Stimulated activated CD4-positive, alpha-beta T cell treated with anti-CD3 and anti-CD28 coated beads, Interleukin-4, amount 100 ng/mL, for 4 hours (primary cell): ENCODE results near the gene RSPH10B2.
"Not testable (repeated sequence)": the region's sequence is repeated elsewhere in the genome, so short reads cannot be mapped to it uniquely, and the experiment has no call there.

Source experiments
- DNase-seq, 2 experiments: peaks; one replicate each; pipeline ENCODE4 v3.0.0-alpha.2; 2020

RSPH10B2 gene

DNA sequence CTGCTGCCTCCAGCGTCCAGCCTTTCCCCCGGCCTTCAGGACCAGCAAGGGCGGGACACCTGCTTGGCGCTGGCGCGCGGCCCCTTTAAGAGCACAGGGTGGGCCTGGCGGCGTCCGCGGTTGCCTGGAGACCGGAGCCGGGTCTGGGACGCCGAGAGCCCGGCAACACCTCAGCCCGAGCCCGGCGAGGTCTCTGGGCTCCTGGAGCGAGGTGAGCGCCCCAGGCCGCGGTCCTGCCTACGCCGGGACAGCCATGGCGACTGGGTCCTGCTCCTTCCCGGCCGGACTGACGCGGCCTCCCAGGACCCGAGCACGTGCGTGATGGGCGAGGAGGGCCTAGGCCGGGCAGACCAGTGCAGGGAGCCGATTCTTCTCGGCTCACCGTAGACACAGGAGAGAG, at the start of gene RSPH10B2:
RSPH10B2 (plus strand) TSS at position 140 of the 400 bp plus-strand sequence. CDS start 3,575 bp downstream, outside the sequence.
- DNase-seq: not testable (repeated sequence)

DNA sequence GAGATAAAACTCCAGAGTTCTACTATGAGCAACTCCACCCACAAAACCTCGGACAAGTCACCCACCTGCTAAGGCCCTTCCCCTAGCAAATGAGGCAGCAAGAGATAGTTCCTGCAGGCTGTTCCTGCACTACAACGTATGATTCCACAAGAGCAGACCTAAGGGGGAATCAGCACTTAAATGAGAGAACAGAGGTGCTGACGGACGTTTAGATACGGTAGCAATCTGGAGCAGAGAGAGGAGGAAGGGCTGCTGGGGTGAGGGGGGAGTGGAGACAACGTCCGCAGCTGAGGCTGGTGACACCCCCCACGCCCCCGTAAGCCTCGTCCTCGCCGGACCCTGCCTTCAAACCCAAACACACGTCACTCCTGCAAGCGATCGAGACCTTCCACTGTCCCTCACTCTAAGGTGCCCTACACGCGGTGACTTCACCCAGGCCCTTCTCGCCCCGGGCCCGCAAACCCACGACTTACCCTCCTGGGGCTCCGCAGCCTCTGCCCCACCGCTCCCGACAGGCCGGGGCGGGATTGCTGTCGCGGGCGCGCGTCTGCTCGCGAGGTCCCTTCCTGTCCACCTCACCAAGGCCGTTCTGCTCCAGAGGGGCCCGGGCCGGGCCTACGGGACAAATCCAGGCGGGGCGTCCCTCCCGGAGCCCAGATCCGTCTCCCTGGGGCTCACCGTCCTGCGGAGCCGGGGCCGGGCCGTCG, 47.8 kb upstream of the RSPH10B2 start:
- peak; percentile 3 to 10 for DNase-seq

DNA sequence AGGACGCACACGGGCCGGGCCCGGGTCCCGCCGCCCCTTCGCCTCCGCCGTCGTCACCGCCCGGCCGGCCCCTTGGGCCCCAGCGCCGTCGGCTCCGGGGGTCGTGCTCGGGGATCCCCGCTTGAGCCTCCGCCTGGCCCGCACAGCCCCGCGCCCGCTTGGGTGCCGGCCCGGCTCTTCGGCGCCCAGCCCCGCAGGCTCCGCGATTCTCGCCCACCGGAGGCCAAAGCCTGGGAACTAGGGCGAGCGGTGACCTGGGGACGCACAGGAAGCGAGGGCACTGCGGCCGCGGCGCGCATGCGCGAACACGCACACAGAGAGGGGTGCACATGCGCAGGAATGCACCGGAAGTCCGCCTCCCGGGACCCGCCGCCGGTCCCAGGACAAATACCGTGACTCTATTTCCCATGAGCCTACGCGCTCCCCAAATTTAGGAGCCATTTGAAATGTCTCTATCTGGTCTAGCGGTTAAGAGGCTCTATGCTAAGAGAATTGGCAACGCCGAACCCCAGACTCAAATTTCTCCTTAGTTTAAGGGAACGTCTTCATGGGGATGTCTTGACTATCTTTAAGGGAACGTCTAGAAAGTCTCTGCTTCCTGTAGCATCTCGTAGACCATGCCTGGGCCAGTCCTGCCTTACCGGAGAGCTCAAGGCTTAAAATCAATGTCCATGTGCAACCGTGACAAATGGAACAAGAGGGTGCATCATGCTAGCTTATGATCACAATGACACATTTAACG, 47.1 kb upstream of the RSPH10B2 start, which contains the start of gene ZNF12:
ZNF12 (minus strand) TSS at position 282 of the 742 bp plus-strand sequence. CDS start 1,774 bp downstream, outside the sequence.
- DNase-seq: peak; percentile 93 to 95

DNA sequence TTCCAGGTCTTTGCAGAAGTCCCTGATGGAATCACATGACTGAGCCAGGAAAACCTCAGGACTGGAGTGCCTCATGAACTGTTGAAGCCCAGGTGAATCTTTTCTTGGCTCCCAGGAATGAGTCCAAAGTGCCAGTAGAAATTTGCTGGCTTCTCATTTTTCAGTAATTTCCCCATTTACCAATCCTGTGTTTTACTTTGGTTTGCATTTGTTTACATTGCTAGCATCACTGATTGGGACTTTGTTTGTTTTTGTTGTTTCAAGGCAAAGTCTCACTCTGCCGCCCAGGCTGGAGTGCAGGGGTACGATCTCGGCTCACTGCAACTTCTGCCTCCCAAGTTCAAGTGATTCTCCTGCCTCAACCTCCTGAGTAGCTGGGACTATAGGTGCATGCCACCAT, 45.6 kb upstream of the RSPH10B2 start:
- no peak for DNase-seq

DNA sequence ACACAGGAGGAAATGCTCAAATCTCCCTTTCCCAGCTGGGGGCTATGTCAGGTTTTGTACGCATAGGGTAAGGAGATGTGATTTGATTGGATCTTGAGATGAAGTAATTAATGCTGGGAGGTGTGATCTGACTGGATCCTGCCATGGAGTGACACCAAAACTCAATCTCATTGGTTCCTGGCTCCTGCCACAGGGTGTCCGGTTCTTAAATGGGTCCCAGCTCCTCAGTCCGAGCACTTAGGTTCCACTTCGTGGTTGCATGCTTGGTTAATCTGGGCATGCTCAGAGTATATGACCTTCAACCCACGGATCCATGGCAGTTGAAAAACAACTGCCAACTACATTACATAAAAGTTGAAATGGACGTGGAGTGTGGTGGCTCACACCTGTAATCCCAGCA, 44.1 kb upstream of the RSPH10B2 start:
- DNase-seq: no peak

DNA sequence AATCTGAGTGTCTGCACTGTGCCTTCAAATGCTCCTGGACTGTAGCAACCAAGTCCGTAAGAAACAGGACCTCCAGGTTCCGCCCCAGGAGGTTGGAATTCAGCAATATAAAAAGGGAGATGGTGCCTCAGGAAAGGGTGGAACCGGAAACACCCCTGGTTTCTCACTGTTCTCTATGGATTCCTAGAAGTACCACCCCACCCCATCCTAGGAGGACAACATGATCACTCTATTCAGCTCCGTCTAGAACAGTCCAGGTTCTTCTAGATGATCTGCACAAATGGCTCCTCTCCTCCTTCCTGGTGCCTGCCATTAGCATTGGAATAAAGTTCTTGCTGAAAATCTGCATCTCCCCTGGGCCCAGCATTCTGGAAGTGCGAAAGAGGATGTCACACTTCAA, 39.5 kb upstream of the RSPH10B2 start:
- no peak for DNase-seq

DNA sequence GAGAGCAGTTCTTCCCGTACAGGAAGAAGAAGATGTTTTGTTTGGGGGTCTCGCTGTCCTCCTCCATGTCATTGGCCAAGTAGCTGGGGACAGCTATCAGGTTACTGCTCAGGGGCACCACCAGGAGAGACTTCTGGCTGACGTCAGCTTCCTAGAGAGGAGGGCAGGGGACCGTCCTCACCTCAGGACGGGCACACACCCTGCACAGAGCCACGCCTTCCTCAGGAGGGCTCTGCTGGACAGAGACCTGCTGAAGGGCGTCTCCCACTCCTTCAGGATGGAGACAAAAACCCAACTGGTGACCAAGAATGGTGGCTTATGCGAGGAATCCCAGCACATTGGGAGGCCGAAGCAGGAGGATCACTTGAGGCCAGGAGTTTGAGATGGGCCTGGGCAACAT, 38.0 kb upstream of the RSPH10B2 start:
- DNase-seq: not testable (repeated sequence)

DNA sequence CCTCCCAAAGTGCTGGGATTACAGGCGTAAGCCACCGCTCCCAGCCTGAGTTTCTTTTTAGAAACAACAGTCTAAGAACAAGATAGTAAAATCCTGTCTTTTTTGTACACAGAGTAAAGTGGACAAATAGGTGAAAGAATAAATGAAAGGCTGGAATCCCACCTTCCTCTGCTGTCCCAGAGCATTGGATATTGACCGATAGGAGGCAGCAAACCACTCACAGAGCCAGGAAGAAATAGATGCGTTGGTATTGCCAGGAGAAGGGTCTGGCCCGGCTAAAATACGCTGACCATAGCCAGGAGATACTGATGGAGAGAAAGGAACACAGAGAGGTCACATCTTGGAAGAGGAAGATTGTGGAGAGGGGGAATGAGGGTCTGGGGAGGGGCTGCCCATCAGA, 35.8 kb upstream of the RSPH10B2 start:
- DNase-seq: no peak

DNA sequence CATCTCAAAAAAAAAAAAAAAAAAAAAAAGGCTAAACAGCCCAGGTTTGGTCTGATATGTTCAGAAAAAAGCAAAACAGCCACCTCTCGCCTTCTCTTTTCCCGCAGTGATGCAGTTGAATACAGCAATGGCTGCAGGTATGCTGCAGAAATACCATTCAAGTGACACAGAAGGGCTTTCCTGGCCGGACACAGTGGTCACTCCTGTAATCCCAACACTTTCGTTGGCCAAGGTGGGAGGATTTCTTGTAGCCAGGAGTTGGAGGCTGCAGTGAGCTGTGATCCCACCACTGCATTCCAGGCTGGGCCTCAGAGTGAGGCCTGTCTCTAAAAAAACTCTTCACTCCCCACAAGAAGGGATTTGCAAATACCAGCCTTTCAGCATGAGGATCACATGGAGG, 29.6 kb upstream of the RSPH10B2 start:
- DNase-seq: not testable (repeated sequence)

DNA sequence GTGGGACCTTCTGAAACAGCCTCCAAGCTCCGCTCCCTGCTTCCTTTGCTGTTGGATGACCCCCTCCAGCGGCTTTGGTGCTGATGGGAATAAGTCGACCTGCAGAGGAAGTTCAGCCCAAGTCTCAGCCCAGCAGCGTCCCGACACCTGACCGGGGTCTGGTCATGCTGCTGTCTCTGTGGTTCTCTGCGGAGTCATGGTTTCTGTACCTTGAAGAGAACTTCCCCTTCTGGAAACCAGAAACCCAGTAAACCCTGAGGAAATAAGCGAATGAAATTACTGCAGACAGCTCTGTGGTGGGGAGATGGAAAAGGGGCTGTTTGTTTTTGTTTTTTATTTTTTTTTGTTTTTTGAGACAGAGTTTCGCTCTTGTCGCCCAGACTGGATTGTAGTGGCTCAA, 28.9 kb upstream of the RSPH10B2 start:
- no peak for DNase-seq

DNA sequence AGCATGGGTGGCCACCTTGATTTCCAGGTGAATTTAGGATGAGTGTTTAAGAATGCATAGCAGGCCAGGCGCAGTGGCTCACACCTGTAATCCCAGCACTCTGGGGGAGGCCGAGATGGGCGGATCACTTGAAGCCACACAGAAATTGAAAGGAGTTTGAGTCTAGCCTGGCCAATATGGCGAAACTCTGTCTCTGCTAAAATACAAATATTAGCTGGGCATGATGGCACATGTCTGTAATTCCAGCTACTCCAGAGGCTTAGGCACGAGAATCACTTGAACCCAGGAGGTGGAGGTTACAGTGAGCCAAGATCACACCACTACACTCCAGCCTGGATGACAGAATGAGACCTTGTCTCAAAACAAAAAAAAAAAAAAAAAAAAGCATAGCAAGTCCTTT, 27.6 kb upstream of the RSPH10B2 start:
- DNase-seq: not testable (repeated sequence)

DNA sequence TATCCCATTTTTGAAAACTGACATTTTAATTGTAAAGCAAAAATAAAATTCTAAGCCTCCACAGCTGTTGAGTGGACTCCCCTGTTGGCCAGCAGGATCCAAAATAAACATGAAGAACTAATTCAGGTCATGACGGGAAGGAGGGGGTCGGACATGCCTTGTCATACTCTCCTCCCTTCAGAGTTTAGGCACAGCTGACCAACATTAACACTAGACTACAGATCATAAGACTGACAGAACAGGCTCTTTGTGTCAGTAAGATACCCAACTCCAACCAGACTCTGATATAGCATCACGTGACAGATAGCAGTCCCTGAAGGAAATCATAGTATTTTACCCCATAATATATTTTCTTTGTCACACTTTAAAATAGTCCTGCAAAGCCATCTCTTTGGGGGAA, 26.2 kb upstream of the RSPH10B2 start:
- DNase-seq: no peak

DNA sequence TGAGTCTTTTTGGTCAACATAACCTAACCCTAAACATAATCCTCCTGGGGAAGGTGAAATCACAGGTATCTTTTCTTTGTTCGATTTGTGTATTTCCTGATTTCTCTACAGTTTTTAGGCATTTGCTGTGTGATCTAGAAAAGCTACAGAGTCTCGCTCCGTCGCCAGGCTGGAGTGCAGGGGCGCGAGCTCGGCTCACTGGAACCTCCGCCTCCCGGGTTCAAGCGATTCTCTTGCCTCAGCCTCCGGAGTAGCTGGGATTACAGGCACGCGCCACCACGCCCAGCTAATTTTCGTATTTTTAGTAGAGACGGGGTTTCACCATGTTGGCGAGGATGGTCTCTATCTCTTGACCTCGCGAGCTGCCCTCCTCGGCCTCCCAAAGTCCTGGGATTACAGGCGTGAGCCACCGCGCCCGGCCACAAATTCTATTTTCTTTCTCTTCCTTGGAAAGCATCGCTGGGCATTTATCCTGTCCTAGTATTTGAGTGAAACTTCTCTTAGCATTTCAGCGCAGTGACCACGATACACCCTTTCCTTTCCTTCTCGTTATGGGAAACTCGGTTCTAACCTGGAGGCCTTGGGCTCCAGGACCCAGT, 24.9 kb upstream of the RSPH10B2 start:
- DNase-seq: not testable (repeated sequence)

DNA sequence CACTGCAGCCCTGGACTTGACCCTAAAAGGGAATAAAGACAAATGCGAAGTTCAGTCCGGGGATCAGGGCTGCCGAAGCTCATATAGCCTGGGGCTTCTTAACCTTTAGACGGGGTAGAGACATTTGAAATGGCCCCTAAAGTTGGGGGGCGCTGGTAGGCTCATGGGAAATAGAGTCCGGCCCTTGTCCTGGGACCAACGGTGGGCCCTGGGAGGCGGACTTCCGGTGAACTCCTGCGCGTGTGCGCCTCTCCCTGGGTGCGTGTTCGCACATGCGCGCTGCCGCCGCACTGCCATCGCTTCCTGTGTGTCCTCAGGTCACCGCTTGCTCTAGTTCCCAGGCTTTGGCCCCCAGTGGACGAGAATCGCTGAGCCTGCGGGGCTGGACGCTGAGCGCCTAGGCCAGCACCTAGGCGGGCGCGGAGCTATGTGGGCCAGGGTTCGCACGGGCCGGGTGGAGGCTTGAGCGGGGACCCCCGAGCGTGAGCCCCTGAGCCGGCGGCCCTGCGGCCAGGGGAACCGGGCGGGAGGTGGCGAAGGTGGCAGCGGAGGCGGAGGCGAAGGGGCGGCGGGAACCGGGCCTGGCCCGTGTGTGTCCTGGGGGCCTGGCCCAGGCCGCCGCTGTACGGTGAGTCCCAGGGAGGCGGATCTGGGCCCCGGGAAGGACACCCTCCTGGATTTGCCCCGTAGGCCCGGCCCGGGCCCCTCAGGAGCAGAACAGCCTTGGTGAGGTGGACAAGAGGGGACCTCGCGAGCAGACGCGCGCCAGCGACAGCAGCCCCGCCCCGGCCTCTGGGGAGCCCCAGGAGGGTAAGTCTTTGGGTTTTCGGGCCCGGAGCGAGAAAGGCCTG, 24.2 kb upstream of the RSPH10B2 start:
- peak; percentile 78 to 79 for DNase-seq

DNA sequence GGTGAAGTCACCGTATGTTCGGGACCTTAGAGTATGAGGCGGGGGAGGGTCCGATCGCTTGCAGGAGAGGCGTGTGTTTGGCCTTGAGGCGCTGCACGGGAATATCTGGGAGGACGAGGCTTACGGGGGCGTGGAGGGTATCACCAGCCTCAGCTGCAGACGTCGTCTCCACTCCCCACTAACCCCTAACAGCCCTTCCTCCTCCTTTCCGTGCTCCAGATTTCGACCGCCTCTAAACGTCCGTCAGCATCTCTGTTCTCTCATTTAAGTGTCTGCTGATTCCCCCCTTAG, 23.6 kb upstream of the RSPH10B2 start:
- DNase-seq: no peak

DNA sequence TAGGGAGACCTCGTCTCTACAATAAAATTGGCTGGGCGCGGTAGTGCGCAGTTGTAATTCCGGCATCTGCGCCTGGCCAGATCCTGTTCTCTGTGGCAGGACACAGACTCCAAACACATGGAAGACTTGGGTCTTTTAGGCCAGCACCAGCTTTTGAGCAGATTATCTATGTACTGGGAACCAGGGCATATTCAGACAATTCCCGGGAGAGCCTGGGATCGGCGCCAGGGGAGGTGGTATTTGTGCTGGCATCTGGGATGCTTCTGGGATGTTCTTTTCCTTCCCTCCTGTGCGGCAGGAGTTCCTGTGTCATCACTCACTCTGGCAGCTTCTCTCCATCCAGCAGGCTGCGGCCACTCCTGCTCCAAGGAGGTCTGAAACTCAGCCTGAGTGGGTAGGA, 15.5 kb upstream of the RSPH10B2 start:
- not testable (repeated sequence) for DNase-seq

DNA sequence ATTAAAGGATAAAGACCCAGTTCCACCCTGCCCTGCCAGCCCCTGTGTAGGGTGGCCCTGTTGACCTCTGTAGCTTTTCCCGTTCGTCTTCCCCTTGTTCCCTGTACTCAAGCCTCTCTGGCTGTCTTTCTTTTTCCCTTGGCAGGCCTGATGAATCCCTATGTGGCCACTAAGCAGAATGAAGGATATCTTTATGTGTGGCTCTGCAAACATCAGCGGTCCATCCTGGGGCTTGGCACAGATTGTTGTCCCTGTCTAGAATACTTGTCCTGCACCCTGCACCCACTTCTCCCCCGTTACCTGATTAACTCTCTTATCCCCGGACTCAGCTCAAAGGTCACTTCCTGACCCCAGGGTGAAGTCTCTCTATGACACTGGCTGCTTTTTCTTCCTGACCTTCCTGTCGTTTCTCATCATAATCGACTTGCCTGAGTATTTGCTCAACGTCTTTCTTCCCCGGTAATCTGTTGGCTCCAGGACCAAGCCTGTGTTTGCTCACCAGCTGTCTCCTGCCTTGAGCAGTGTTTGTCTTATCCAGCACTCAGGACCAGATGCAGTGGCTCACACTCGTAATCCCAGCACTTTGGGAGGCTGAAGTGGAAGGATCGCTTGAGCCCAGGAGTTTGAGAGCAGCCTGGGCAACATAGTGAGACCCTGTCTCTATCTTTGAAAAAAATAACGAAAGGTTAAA, 9.3 kb upstream of the RSPH10B2 start:
- not testable (repeated sequence) for DNase-seq

DNA sequence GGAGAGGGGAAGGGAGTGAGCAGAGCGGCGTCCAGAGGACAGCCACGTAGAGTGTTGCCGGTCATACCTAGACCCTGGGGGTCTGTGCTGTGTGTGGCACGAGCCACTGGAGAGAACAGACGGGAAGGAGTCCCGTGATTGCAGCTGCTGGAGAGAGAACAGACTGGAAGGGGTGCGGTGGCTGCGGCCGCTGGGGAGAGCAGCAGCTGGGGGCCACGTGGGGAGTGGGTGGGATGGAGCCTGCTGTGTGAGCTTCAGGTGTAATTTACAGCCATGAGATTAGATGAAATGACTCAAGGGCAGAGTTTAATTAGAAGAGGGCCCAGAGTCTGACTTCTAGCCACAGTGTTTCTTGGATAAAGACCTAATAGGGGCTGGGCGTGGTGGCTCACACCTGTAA, 4.6 kb upstream of the RSPH10B2 start:
- DNase-seq: not testable (repeated sequence)

DNA sequence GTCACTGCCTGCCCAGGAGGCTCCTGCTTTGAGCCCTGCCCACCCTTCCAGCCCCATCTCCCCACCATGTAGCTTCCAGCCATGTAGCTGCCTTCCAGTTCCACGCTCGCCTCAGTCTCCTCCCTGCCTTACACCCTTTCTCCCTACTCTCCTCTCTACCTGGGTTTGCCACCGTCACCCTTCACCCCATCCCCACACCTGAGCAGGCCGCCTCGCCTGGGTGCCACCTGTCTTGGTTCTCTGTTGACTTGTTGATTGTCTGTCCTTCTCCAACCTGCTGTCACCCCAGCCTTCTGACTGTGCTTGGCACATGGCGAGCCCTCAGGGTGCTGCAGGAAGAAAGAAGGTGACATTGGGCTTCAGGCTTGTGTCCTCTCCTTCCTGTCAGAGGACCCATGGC, 3.7 kb upstream of the RSPH10B2 start:
- DNase-seq: not testable (repeated sequence)

DNA sequence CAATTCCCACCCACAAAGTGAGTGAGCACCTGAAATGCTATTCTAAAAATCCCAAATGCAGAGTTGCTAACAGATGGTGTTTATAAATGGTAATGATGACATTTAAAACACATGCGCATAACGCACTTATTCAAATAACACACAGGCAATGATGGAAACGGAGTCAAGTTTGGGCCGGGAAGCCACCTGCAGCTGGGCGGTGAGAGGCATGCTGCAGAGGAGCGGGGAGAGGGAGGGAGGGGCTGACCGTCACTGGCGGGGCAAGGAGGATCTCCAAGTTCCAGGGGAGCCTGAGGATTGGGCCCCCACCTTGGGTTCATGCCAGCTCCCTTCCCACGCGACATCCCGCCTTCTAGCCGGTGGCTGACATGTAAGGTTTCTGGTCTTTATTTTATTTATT, 7.3 kb downstream of the RSPH10B2 start:
- DNase-seq: not testable (repeated sequence)

DNA sequence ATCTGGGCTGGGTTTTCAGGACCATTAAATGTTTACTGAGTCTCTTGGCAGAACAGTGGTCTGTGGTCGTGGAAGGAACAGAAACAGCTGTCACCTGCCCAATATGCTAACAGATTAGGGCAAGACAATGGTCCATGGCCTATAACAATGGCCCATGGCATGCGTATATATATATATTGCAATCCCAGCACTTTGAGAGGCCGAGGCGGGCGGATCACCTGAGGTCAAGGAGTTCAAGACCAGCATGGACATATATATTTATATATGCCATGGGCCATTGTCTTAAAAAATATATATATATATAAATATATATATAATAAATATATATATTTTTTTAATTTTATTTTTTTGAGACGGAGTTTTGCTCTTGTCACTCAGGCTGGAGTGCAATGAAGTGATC, 27.7 kb downstream of the RSPH10B2 start:
- DNase-seq: not testable (repeated sequence)

DNA sequence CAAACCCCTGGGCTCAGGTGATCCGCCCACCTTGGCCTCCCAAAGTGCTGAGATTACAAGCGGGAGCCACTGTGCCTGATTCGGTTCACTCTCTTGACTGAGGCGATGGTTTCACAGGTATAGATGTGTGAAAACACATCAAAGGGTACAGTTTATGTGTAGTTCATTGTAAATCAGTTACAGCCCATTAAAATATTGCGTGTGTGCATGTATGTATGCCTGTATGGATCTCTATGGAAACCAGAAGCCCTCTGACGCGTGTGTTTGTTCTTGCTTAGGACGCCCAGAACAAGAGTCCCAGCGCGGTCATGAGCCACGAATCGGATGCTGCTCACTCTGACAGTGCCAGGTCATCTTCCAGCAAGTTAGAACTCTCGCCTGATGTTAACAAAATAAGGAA, 35.5 kb downstream of the RSPH10B2 start:
- DNase-seq: not testable (repeated sequence)
